Parathyroid adenoma (tissue), 2 donors: ENCODE measurements around the gene IL17B.

Source experiments
- H2AFZ ChIP-seq: fragments of 300-600 bp; sonication (generic); one replicate; pipeline ENCODE4 v1.7.0; 2017; ENCODE audit warnings: antibody characterized with exemption, mild to moderate bottlenecking
- H3K27ac ChIP-seq: fragments of 300-600 bp; sonication (generic); one replicate; pipeline ENCODE4 v1.7.0; 2017
- H3K27me3 ChIP-seq: fragments of 300-600 bp; sonication (generic); one replicate; pipeline ENCODE4 v1.7.0; 2017; ENCODE audit warnings: low read length; ENCODE audit not compliant: control insufficient read depth, insufficient read depth
- H3K36me3 ChIP-seq: fragments of 300-600 bp; sonication (generic); one replicate; pipeline ENCODE4 v1.7.0; 2017; ENCODE audit warnings: low read length; ENCODE audit not compliant: control insufficient read depth, insufficient read depth
- H3K4me1 ChIP-seq: fragments of 300-600 bp; sonication (generic); one replicate; pipeline ENCODE4 v1.7.0; 2017; ENCODE audit warnings: control low read depth
- H3K4me2 ChIP-seq: fragments of 300-600 bp; sonication (generic); one replicate; pipeline ENCODE4 v1.7.0; 2017; ENCODE audit warnings: low read length
- H3K4me3 ChIP-seq: fragments of 300-600 bp; sonication (generic); one replicate; pipeline ENCODE4 v1.7.0; 2017; ENCODE audit warnings: low read depth, low read length
- H3K79me2 ChIP-seq: fragments of 300-600 bp; sonication (generic); one replicate; pipeline ENCODE4 v1.7.0; 2017; ENCODE audit warnings: control low read depth
- H3K9ac ChIP-seq: fragments of 300-600 bp; sonication (generic); one replicate; pipeline ENCODE4 v1.7.0; 2017; ENCODE audit warnings: mild to moderate bottlenecking
- H3K9me3 ChIP-seq: fragments of 300-600 bp; sonication (generic); one replicate; pipeline ENCODE4 v1.7.0; 2017; ENCODE audit warnings: low read length; ENCODE audit not compliant: control insufficient read depth
- CTCF ChIP-seq: fragments of 300-600 bp; sonication (generic); IDR thresholded peaks from one replicate; pipeline ENCODE4 v1.7.0; 2017; ENCODE audit warnings: antibody characterized with exemption, mild to moderate bottlenecking
- donor health status: primary hyperparathyroidism.

The IL17B gene

GRCh38 chr5:149381986-149382338 is 2.9 kb upstream of the IL17B start:
- no peak overlapping the region for H3K27ac ChIP-seq
- H3K4me1 ChIP-seq, result no peaks in the 10 kb centered on the region
- H2AFZ ChIP-seq, result peak overlapping the region; percentile 4
- H3K36me3 ChIP-seq, result no peaks in the 10 kb centered on the region
- no peaks in the 10 kb centered on the region for H3K27me3 ChIP-seq
- H3K9ac ChIP-seq, result no peak overlapping the region
- no peaks in the 10 kb centered on the region for H3K9me3 ChIP-seq
- TF ChIP-seq CTCF, result peak; percentile 90
- no peak overlapping the region for H3K4me2 ChIP-seq
- H3K4me3 ChIP-seq, result no peak overlapping the region
- H3K79me2 ChIP-seq, result no peaks in the 10 kb centered on the region

- Histone ChIP-seq H3K27ac (no peak overlapping the region), H3K4me3 (no peak overlapping the region), H3K4me2 (no peak overlapping the region), H3K4me1 (no peaks in the 10 kb centered on the region), H3K79me2 (no peaks in the 10 kb centered on the region), H2AFZ (peak overlapping the region; percentile 4), H3K9me3 (no peaks in the 10 kb centered on the region), H3K27me3 (no peaks in the 10 kb centered on the region), H3K36me3 (no peaks in the 10 kb centered on the region), H3K9ac (no peak overlapping the region)
- TF ChIP-seq CTCF, result no peak
These were observed 2.3 kb upstream of the IL17B start for GRCh38 chr5:149381261-149381985.

GRCh38 chr5:149380466-149381121 is 1.5 kb upstream of the IL17B start:
- H3K4me3 ChIP-seq, result no peak overlapping the region
- no peaks in the 10 kb centered on the region for H3K79me2 ChIP-seq
- no peaks in the 10 kb centered on the region for H3K9me3 ChIP-seq
- H3K4me1 ChIP-seq, result no peaks in the 10 kb centered on the region
- TF ChIP-seq CTCF, result no peak
- H3K36me3 ChIP-seq, result no peaks in the 10 kb centered on the region
- H3K27me3 ChIP-seq, result no peaks in the 10 kb centered on the region
- H3K9ac ChIP-seq, result no peak overlapping the region
- no peak overlapping the region for H3K27ac ChIP-seq
- H3K4me2 ChIP-seq, result no peak overlapping the region
- no peak overlapping the region for H2AFZ ChIP-seq

- Histone ChIP-seq H3K27me3 (no peaks in the 10 kb centered on the region), H3K36me3 (no peaks in the 10 kb centered on the region), H3K4me1 (no peaks in the 10 kb centered on the region), H3K4me3 (no peak overlapping the region), H3K4me2 (no peak overlapping the region), H3K9ac (no peak overlapping the region), H3K27ac (no peak overlapping the region), H3K79me2 (no peaks in the 10 kb centered on the region), H2AFZ (no peak overlapping the region), H3K9me3 (no peaks in the 10 kb centered on the region)
- TF ChIP-seq CTCF, result no peak
These were observed 804 bp upstream of the IL17B start for GRCh38 chr5:149379818-149380374.
